Activated CD8-positive, alpha-beta memory T cell treated with anti-CD3 and anti-CD28 coated beads, Interleukin-2, amount 50 U/mL, for 1 hour (primary cell): ENCODE measurements around the gene EIF3L.

ENCODE experiments used
- DNase-seq: peaks from one replicate; pipeline ENCODE4 v3.0.0-alpha.2; 2020; ENCODE audit errors: extremely low read depth

The EIF3L gene

GRCh38 chr22:37905534-37906363 is 56.5 kb downstream of the EIF3L start, which contains the start of gene MICALL1:
TSS of gene MICALL1 (plus strand) at chr22:37906297. CDS start at chr22:37906423, 126 bp downstream.
- DNase-seq, result no peak

DNA sequence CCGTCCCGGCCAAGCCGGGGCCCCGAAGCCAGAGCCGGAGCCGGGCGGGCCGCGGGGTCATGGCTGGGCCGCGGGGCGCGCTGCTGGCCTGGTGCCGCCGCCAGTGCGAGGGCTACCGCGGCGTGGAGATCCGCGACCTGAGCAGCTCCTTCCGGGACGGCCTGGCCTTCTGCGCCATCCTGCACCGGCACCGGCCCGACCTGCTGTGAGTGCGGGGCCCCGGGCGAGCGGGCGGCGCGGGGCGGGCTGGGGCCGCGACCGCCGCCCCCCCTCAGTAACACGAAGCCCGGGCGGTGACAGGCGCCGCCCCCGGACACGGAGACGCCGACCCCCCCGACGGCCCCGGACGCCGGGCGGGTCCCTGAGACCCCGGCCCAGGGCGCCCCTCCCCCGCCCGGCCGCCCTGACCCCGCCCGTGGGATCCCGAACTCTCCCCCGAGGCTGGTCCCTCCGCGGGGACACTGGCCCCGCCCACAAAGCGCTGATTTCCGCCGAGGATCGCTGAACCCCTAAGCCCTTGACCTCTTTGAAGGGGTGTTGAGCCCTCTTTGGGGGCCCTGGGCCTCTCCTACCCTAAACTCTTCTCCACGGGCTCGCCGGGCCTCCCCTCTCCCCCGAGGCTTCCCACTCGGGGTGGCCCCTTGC is 57.3 kb downstream of the EIF3L start:
- DNase-seq, result no peak

GRCh38 chr22:37907036-37907954 is 58.1 kb downstream of the EIF3L start:
- no peak for DNase-seq

DNA sequence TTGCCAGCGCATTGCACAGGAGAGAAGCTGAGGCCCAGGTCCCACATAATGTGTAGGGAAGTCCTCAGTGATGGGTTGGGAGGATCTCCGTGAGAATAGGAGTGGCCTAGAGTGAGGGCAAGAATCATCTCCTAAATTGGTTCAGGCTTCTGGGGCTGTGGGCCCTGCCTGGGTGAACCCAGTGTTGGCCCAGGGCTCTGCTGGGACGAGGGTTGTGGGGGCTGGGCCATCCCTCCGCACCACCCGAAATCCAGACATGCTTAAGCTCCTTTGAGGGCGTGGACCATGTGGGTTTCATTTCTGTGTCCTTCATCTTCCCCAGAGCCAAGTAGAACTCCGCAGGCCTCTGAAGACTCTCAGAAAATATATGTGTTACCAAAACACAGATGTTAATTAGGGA is 60.5 kb downstream of the EIF3L start:
- DNase-seq, result no peak

DNA sequence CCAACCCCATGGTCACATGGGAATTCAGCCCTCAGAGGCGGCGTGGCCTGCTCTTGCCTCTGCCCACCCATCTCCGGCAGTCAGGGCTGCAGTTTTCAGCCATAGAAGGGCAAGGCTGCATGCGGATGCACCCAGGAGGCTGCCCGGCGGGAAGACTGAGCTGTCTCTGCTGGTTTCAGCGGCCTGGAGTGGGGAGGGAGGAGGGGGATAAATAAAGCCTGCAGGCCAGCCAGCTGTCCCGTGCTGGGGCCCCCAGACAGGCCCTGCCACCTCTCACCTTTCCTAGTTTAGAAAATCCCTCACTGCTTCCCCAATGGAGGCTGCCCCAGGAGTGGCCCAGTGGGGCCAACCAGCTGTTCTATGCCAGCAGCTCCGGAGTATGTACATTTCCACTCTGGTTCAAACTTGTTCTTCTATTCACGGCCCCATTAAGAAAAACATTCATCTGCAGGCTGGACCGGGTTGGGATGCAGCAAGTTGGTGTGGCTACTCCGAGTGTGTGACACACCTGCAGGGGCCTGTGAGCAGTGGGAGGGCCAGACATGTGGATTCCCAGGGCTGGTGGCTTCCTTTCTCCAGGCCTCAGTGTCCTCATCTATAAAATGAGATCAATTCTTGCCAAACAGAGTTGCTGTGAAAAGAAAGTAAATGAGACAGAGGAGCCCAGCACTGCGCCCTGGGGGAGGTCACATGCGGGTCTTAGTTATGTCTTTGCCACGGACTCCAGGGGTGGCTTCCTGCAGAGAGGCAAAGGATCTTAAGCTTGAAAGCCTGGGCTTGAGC is 61.9 kb downstream of the EIF3L start:
- no peak for DNase-seq

GRCh38 chr22:37911697-37912096 is 62.5 kb downstream of the EIF3L start:
- no peak for DNase-seq

DNA sequence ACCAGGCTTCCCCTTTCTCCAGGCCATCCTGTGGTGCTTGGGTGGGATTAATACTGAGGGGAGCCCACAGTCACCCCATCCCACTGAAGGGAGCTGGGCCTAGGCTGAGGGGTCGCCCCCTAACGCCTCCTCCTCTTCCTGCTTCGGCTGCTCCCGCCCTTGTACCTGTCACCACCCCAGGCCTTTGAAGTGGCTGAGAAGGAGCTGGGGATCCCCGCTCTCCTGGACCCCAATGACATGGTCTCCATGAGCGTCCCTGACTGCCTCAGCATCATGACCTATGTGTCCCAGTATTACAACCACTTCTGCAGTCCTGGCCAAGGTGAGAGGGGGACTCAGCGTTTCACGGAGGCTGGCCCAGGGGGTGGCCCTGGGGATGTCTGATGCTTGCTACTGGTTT is 63.0 kb downstream of the EIF3L start:
- no peak for DNase-seq

DNA sequence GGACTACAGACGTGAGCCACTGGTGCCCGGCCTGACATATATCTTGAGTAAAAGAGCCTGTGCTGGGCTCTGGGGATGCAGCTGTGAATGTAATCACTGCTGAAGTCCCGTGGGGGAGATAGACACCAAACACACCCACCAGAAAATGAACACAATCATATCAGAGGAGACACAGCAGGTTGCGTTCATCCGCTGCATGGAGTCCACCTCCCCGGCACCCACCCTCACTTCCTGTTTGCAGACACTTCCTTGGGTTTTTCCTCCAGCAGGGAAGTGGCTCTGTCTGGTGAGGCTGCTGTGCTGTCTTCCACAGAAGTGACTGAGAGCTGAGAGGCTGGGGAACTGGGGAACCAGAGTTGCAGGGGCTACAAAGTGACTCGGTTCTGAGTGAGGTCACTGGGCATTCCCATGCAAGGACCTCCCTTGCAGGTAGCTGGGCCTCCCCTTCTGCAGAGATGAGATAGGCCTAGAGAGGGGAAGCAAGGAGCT is 64.1 kb downstream of the EIF3L start:
- DNase-seq, result no peak

GRCh38 chr22:37916311-37916710 is 67.1 kb downstream of the EIF3L start:
- no peak for DNase-seq

DNA sequence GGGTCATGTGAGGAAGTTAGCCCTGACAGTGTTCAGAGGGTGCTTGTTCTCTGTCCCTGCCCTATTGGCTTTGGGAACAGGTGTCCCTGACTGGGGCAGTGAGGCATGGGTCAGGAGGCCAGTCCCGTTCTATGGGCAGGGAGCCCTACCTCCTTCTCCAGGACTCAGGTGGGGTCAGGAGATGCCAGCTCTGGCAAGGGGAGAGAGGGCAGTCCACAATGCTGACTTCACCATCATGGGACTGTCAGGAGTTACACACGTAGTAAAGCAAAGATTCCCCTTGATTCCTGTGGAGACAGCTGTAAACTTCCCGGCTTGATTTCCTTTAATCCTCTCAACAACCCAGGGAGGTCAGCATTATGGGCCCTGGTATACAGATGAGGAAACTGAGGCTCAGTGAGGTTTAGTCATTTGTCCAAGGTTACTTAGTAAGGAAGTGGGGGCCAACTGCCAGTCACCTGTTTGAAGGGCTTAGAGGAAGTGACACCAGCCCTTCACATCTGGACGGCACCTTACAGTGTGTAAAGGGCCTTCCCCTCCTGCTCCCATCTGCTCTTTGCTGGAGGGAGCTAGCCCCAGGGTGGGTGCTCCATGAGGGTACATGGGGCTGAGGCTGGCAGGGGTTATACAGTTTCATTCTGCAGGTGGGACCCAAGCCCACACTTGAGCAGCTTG is 68.8 kb downstream of the EIF3L start:
- no peak for DNase-seq

DNA sequence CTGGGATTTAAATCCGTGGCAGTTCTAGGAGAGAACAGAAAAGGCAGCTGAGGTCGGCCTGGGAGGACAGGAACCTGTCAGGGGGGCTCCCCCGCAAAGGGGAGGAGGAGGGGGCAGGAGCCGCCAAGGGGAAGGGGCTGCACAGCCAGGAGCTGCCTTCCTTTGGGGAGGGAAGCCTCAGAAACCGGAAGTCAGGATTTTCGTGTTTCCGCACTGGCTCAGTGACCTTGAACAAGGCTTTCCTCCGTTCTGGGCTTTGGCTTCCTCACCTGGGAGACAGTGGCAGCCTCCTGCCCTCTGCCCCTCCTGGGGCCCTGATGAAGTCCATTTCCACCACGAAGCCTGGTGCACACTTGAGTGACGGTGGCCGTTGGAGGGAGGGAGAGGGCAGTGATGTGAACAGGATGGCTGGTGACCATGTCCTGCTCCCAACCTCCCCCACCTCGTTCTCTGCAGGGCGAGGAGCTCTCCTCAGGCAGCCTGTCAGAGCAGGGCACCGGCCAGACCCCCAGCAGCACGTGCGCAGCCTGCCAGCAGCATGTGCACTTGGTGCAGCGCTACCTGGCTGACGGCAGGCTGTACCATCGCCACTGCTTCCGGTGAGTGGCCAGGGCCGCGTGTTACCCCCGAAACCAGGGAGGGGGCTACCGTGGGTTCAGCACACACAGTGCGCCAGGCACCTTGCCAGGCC is 69.5 kb downstream of the EIF3L start:
- DNase-seq, result no peak

DNA sequence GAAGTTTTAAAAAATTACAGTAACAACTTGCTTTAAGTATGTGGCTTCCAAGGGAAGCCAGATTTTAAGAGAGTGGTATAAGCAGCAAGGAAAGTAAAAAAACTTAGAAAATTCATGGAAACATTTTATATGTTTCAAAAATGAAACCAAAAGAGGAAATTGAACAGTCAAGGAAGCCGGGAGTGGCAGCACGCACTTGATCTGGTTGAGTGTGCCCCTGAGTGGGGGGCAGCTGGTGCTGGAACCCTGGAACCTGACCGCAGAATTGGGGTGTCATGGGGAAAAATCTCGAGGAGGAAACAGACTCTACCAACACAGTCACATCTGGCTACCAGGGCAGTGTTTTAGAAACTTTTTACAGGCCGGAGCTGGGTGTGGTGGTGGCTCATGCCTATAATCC is 70.9 kb downstream of the EIF3L start:
- no peak for DNase-seq

GRCh38 chr22:37922191-37922590 is 73.0 kb downstream of the EIF3L start:
- no peak for DNase-seq

DNA sequence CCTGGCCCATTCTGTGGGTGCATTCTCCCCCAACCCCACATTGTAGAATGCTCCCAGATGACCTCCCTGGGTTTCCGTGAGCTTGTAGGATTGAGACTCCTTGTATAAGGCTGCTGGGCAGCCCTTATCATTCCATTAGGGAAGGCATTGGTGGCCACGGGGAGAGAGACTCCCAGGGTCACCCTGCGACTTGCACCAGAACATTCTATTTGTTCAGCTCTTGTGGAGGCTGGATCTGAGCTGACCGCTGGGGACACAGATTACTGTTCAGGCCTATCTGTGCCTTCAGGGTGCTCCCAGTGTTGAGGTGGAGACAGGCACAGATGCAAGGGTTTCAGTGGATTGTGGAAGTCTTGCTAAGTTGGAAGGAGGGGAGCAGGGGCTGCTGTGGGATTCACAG is 74.7 kb downstream of the EIF3L start:
- DNase-seq, result no peak

- no peak for DNase-seq
These were observed 75.3 kb downstream of the EIF3L start for GRCh38 chr22:37924386-37925065.

GRCh38 chr22:37925330-37925729 is 76.1 kb downstream of the EIF3L start:
- DNase-seq, result no peak

DNA sequence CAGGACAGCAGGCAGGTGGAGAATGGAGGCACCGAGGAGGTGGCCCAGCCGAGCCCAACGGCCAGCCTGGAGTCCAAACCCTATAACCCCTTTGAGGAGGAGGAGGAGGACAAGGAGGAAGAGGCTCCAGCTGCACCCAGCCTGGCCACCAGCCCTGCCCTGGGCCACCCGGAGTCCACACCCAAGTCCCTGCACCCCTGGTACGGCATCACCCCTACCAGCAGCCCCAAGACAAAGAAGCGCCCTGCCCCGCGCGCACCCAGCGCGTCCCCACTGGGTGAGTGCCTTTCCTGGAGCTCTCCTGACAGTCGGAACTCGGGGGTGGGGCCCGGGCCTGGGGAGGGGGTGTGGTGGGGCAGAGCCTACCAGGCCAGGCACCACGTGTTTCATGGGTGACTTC is 76.5 kb downstream of the EIF3L start:
- no peak for DNase-seq

DNA sequence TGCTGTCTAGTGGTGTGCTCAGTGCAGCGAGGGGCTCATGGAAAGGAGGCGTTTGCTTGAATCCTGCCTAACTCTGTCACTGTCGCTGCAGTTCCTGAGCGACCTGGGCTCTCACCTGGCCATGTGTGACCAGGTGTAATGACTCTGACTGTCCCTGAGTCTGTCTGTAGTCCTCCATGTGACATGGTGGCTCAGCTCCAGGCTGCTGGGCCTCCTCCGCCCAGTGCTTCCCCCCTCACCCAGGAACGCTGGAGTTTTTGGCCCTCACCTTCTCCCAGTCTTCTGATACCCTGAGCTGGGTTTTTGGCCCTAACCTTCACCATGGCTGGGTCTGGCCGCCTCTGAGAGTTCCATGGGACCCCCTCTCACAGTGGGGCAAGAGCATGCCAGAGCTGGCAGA is 77.1 kb downstream of the EIF3L start:
- DNase-seq, result no peak

- no peak for DNase-seq
These were observed 77.8 kb downstream of the EIF3L start for GRCh38 chr22:37926771-37927636.
